ENCODE results near the gene METTL6. TPM values are rescaled to one million over a fixed set of nuclear protein-coding genes. Genes with fewer than 3 reads are reported as not detected.

METTL6 gene
- polyA plus RNA-seq, 1 of the 3 experiments (the other 2 are of a cell fraction), result 22.7 TPM

DNA sequence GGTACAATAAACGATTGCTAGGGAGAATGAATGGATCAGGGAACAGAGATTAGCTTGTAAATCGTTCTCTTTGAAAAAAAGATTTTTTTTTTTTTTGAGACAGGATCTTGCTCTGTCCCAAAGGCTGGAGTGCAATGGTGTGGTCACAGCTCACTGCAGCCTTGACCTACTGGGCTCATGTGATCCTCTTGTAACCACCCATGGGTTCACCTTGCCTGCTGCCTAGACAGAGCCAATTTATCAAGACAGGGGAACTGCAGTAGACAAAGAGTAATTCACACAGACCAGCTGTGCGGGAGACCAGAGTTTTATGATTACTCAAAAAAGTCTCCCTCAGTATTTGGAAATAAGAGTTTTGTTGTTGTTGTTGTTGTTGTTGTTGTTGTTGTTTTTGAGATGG lies 39.6 kb downstream of the METTL6 start (continued):
- TF ChIP-seq, protein P1, sequence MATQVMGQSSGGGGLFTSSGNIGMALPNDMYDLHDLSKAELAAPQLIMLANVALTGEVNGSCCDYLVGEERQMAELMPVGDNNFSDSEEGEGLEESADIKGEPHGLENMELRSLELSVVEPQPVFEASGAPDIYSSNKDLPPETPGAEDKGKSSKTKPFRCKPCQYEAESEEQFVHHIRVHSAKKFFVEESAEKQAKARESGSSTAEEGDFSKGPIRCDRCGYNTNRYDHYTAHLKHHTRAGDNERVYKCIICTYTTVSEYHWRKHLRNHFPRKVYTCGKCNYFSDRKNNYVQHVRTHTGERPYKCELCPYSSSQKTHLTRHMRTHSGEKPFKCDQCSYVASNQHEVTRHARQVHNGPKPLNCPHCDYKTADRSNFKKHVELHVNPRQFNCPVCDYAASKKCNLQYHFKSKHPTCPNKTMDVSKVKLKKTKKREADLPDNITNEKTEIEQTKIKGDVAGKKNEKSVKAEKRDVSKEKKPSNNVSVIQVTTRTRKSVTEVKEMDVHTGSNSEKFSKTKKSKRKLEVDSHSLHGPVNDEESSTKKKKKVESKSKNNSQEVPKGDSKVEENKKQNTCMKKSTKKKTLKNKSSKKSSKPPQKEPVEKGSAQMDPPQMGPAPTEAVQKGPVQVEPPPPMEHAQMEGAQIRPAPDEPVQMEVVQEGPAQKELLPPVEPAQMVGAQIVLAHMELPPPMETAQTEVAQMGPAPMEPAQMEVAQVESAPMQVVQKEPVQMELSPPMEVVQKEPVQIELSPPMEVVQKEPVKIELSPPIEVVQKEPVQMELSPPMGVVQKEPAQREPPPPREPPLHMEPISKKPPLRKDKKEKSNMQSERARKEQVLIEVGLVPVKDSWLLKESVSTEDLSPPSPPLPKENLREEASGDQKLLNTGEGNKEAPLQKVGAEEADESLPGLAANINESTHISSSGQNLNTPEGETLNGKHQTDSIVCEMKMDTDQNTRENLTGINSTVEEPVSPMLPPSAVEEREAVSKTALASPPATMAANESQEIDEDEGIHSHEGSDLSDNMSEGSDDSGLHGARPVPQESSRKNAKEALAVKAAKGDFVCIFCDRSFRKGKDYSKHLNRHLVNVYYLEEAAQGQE (IDR thresholded peaks at IDR 0.05; ENCODE audit: low read depth, low read length), result no peak
- TF ChIP-seq FOXJ3 (CRISPR knock-in tag; IDR thresholded peaks at IDR 0.05) (no peak), MXI1 (IDR thresholded peaks at IDR 0.05; ENCODE audit: low read depth, low read length) (no peak), TAF1 (IDR thresholded peaks at IDR 0.05; ENCODE audit: borderline replicate concordance, low read depth, low read length) (no peak), CHD2 (IDR thresholded peaks at IDR 0.05; ENCODE audit: low read length, partially characterized antibody) (no peak), NFIC (IDR thresholded peaks at IDR 0.05; ENCODE audit: borderline replicate concordance) (no peak), EP300 (IDR thresholded peaks at IDR 0.05; ENCODE audit: borderline replicate concordance in 1 of 2, low read depth in 1 of 2, low read length in 1 of 2) (no peak)
- TF ChIP-seq, protein P2, sequence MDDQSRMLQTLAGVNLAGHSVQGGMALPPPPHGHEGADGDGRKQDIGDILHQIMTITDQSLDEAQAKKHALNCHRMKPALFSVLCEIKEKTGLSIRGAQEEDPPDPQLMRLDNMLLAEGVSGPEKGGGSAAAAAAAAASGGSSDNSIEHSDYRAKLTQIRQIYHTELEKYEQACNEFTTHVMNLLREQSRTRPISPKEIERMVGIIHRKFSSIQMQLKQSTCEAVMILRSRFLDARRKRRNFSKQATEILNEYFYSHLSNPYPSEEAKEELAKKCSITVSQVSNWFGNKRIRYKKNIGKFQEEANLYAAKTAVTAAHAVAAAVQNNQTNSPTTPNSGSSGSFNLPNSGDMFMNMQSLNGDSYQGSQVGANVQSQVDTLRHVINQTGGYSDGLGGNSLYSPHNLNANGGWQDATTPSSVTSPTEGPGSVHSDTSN (IDR thresholded peaks at IDR 0.05), result no peak
- TF ChIP-seq, protein P3, sequence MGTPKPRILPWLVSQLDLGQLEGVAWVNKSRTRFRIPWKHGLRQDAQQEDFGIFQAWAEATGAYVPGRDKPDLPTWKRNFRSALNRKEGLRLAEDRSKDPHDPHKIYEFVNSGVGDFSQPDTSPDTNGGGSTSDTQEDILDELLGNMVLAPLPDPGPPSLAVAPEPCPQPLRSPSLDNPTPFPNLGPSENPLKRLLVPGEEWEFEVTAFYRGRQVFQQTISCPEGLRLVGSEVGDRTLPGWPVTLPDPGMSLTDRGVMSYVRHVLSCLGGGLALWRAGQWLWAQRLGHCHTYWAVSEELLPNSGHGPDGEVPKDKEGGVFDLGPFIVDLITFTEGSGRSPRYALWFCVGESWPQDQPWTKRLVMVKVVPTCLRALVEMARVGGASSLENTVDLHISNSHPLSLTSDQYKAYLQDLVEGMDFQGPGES (IDR thresholded peaks at IDR 0.05; ENCODE audit: low read depth, low read length), result no peak

- CTCF ChIA-PET, result interaction anchor here (1.4 to 1.8 kb wide), 2 partner anchors 18 to 119 kb away, joined by 4 to 6 read pairs; no protein-coding TSS in a partner anchor
Observed at GRCh38 chr3:15387171-15387581, 40.2 kb downstream of the METTL6 start.

More at GRCh38 chr3:15387171-15387581, 40.2 kb downstream of the METTL6 start:
- H3K79me2 ChIP-seq (ENCODE audit: insufficient read depth), result no peaks in the 10 kb centered on the region
- peak overlapping the region in 1 of 2 experiments; percentile 65; a peak in 2 of 4 replicates for H3K27ac ChIP-seq (ENCODE audit: low read depth in 2 of 2, low read length in 1 of 2)
- H2AFZ ChIP-seq (ENCODE audit: low read depth), result 0 out of 2 replicates have a peak overlapping the region, but pooled peaks have one; percentile 16
- no peaks in the 10 kb centered on the region for H4K20me1 ChIP-seq (ENCODE audit: insufficient read depth)
- POLR2A ChIA-PET, result no interaction called here
- H3K27me3 ChIP-seq (ENCODE audit: insufficient read depth), result no peaks in the 10 kb centered on the region
- H3K4me3 ChIP-seq (ENCODE audit: low read depth in 2 of 2, low read length in 1 of 2), result no peak overlapping the region
- no peak for DNase-seq
- H3K36me3 ChIP-seq (replicated peaks in 1 of 2; ENCODE audit: control insufficient read depth in 1 of 2, insufficient read depth in 2 of 2, low read length in 1 of 2), result no peaks in the 10 kb centered on the region
- 0 out of 4 replicates have a peak, but pooled peaks cover 0 to 10% of the 10 kb centered on the region in 2 experiments for H3K4me1 ChIP-seq (ENCODE audit: control insufficient read depth in 1 of 2, insufficient read depth in 2 of 2, low read depth in 1 of 2, low read length in 1 of 2)
- peak overlapping the region; percentile 48; the same call in 1 of the 2 replicates for H3K9ac ChIP-seq
- peaks cover 2% of the 10 kb centered on the region; the same call in 1 of the 2 replicates for H3K9me3 ChIP-seq
- TF ChIP-seq NRF1 (IDR thresholded peaks at IDR 0.05; ENCODE audit: low read depth, low read length) (no peak), EP300 (IDR thresholded peaks at IDR 0.05; ENCODE audit: borderline replicate concordance in 1 of 2, low read depth in 1 of 2, low read length in 1 of 2) (peak in 1 of 2 experiments; percentile 32; a peak in 1 of 4 replicates), RXRA (IDR thresholded peaks at IDR 0.05; ENCODE audit: borderline replicate concordance, low read depth) (peak; percentile 78), FOSL2 (IDR thresholded peaks at IDR 0.05; ENCODE audit: borderline replicate concordance, low read depth) (peak; percentile 64; the same call in 1 of the 2 replicates), TCF12 (IDR thresholded peaks at IDR 0.05) (peak; percentile 65; the same call in 1 of the 2 replicates), NFIC (IDR thresholded peaks at IDR 0.05; ENCODE audit: borderline replicate concordance) (peak; percentile 85), JUND (IDR thresholded peaks at IDR 0.05) (peak; percentile 42; the same call in 1 of the 2 replicates), TAF1 (IDR thresholded peaks at IDR 0.05; ENCODE audit: borderline replicate concordance, low read depth, low read length) (no peak), CTCF (IDR thresholded peaks at IDR 0.05) (no peak)
- TF ChIP-seq, protein P2 (IDR thresholded peaks at IDR 0.05), result peak; percentile 29
- H3K9me2 ChIP-seq, result no peaks in the 10 kb centered on the region
- 0% methylated on average over 1 of the region's 1 CpG for WGBS (ENCODE audit: low lambda C conversion rate)
- H3F3A ChIP-seq (replicated peaks; ENCODE audit: insufficient read depth), result peaks cover 8% of the 10 kb centered on the region
- 0 out of 2 replicates have a peak overlapping the region, but pooled peaks have one; percentile 16 for H3K4me2 ChIP-seq

Measured in SK-N-SH (cell line).